Activated B cell treated with CpG ODN at 0.5 μM for 24 hours (primary cell): ENCODE results near the gene OPTN. TPM values are rescaled to one million over a fixed set of nuclear protein-coding genes. Genes with fewer than 3 reads are reported as not detected.

Source experiments
- ATAC-seq: fragments of 200-7000 bp; cut with Tn5 transposase; one replicate; pipeline ENCODE4 v1.10.0; 2021; ENCODE audit warnings: low read depth, mild to moderate bottlenecking, moderate library complexity
- CTCF ChIA-PET: fragments of 350-600 bp; sonication (Branson Sonifier 250); formaldehyde crosslinking; loops from one replicate; lab custom pipeline; 2021; ENCODE audit warnings: antibody characterized with exemption; lab: Charles Lee
- POLR2A ChIA-PET: fragments of 350-600 bp; sonication (Branson Sonifier 250); formaldehyde crosslinking; loops from one replicate; lab custom pipeline; 2021; ENCODE audit warnings: antibody characterized with exemption; lab: Charles Lee
- DNase-seq: peaks from one replicate; pipeline ENCODE4 v3.0.0; 2022
- H3K27ac Mint-ChIP-seq: one replicate; pipeline ENCODE4 v1.8.0; 2020; ENCODE audit warnings: mixed read lengths
- H3K27me3 Mint-ChIP-seq: one replicate; pipeline ENCODE4 v1.8.0; 2021; ENCODE audit warnings: mixed read lengths
- H3K36me3 Mint-ChIP-seq: one replicate; pipeline ENCODE4 v1.8.0; 2021; ENCODE audit warnings: low read depth, mixed read lengths
- H3K4me1 Mint-ChIP-seq: one replicate; pipeline ENCODE4 v1.8.0; 2021; ENCODE audit warnings: mixed read lengths
- H3K4me3 Mint-ChIP-seq: one replicate; pipeline ENCODE4 v1.8.0; 2020; ENCODE audit warnings: mild to moderate bottlenecking, mixed read lengths
- H3K9me3 Mint-ChIP-seq: one replicate; pipeline ENCODE4 v1.8.0; 2020; ENCODE audit warnings: mixed read lengths
- intact Hi-C: fragments of 100-400 bp; cut with micrococcal nuclease; formaldehyde crosslinking; loops from one replicate; pipeline ENCODE4 v1.15.1; 2024
- total RNA-seq: library from RNA; stranded (reverse); gene quantifications from 2 replicates; pipeline ENCODE4 v1.2.3, GENCODE V29; 2022
- TF ChIP-seq, protein P1 (sequence below): fragments of 200-600 bp; IDR thresholded peaks from one replicate; pipeline ENCODE4 v1.8.0; 2022; ENCODE audit warnings: antibody characterized with exemption, mild to moderate bottlenecking

The OPTN gene
- total RNA-seq, 1 donor from 2014 or later = 34.9 TPM

DNA sequence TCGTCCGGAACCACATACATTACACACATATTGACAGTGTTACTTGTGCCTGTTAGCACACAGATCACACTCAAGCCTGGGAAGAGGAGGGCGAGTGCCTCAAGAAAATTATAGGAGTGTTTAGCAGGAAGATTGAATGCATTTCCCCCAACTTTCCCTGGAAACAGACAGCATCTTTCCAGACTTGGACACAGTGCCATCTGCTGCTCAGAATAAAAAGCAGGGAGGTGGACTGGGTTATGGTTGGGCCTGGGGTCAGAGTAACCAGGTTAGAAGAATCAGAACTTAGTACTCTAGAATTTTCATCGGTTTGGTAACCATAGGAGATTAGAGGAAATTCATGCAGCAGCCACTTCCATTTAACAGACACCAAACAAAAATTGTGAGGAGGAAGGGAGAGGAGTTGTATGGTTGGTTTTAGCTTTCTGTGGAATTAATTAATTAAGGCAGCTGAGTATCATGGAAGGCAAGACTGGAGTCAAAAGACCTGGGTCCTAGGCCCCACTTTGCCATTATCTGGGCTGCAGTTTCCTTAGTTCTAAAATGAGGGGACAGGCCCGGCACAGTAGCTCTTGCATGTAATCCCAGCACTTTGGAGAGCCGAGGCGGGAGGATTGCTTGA is 43.4 kb upstream of the OPTN start:
- Mint-ChIP-seq H3K27ac (no peak overlapping the region), H3K4me3 (no peak overlapping the region), H3K27me3 (peaks cover 8% of the 10 kb centered on the region), H3K36me3 (no peaks in the 10 kb centered on the region), H3K4me1 (no peaks in the 10 kb centered on the region), H3K9me3 (no peaks in the 10 kb centered on the region)
- intact Hi-C loops = no loop called here
- POLR2A ChIA-PET = no interaction called here
- TF ChIP-seq, protein P1, sequence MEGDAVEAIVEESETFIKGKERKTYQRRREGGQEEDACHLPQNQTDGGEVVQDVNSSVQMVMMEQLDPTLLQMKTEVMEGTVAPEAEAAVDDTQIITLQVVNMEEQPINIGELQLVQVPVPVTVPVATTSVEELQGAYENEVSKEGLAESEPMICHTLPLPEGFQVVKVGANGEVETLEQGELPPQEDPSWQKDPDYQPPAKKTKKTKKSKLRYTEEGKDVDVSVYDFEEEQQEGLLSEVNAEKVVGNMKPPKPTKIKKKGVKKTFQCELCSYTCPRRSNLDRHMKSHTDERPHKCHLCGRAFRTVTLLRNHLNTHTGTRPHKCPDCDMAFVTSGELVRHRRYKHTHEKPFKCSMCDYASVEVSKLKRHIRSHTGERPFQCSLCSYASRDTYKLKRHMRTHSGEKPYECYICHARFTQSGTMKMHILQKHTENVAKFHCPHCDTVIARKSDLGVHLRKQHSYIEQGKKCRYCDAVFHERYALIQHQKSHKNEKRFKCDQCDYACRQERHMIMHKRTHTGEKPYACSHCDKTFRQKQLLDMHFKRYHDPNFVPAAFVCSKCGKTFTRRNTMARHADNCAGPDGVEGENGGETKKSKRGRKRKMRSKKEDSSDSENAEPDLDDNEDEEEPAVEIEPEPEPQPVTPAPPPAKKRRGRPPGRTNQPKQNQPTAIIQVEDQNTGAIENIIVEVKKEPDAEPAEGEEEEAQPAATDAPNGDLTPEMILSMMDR = no peak
- ATAC-seq (no peak), DNase-seq (no peak)
- CTCF ChIA-PET = no interaction called here

- Mint-ChIP-seq H3K27me3 (peaks cover 23% of the 10 kb centered on the region), H3K9me3 (no peaks in the 10 kb centered on the region), H3K4me1 (no peaks in the 10 kb centered on the region), H3K27ac (no peak overlapping the region), H3K4me3 (no peak overlapping the region), H3K36me3 (no peaks in the 10 kb centered on the region)
- no peak for DNase-seq
- ChIA-PET POLR2A (no interaction called here), CTCF (no interaction called here)
- ATAC-seq = no peak
- intact Hi-C loops = no loop called here
- TF ChIP-seq, protein P1 = no peak
Observed at GRCh38 chr10:13062803-13063202, 37.2 kb upstream of the OPTN start.

GRCh38 chr10:13066527-13066926 is 33.4 kb upstream of the OPTN start:
- ChIA-PET CTCF (no interaction called here), POLR2A (no interaction called here)
- DNase-seq (no peak), ATAC-seq (no peak)
- Mint-ChIP-seq H3K36me3 (no peaks in the 10 kb centered on the region), H3K27me3 (peaks cover 20% of the 10 kb centered on the region), H3K4me3 (no peak overlapping the region), H3K4me1 (no peaks in the 10 kb centered on the region), H3K9me3 (peaks cover 2% of the 10 kb centered on the region), H3K27ac (no peak overlapping the region)
- intact Hi-C loops = no loop called here
- TF ChIP-seq, protein P1 = no peak

DNA sequence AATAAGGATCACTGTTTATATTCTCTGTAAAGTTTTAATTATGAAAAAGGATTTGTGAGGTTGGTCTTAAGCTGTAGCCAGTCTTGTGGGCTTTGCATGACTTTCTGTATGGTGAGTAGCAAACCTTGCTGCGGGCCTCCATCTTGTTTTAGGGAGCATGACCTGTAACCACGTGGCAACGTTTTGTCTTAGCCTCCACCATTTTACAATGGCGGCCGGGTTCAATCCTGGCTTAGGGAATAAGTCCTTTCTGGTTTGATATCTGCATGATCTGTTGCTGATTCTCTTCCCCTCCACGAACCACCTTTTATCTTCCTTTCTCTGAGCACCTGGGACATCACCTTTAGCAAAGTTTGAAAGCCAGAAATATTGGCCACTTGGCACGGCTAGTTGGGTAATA is 32.5 kb upstream of the OPTN start:
- H3K27ac Mint-ChIP-seq = no peak overlapping the region
- DNase-seq (no peak), ATAC-seq (no peak)
- peaks cover 2% of the 10 kb centered on the region for H3K9me3 Mint-ChIP-seq
- TF ChIP-seq, protein P1 = no peak
- ChIA-PET POLR2A (no interaction called here), CTCF (no interaction called here)
- intact Hi-C loops = no loop called here
- H3K4me1 Mint-ChIP-seq = no peaks in the 10 kb centered on the region
- peaks cover 18% of the 10 kb centered on the region for H3K27me3 Mint-ChIP-seq
- no peaks in the 10 kb centered on the region for H3K36me3 Mint-ChIP-seq
- no peak overlapping the region for H3K4me3 Mint-ChIP-seq

- Mint-ChIP-seq H3K4me3 (no peak overlapping the region), H3K36me3 (no peaks in the 10 kb centered on the region), H3K4me1 (no peaks in the 10 kb centered on the region), H3K27ac (no peak overlapping the region), H3K27me3 (peaks cover 14% of the 10 kb centered on the region), H3K9me3 (peaks cover 2% of the 10 kb centered on the region)
- TF ChIP-seq, protein P1 = no peak
- ChIA-PET POLR2A (no interaction called here), CTCF (no interaction called here)
- intact Hi-C loops = no loop called here
- DNase-seq (no peak), ATAC-seq (no peak)
Observed at GRCh38 chr10:13068071-13068470, 31.9 kb upstream of the OPTN start.
